ENCODE results near the gene ATG101.

- TF ChIP-seq CTCF (IDR thresholded peaks at IDR 0.05 in 4 of 5, conservative IDR thresholded peaks at IDR 0.05 in 1 of 5) (no peak), POLR2A (IDR thresholded peaks at IDR 0.05) (no peak)
These were observed 22.9 kb upstream of the ATG101 start for GRCh38 chr12:52046859-52047258.
